Right renal pelvis (tissue), 4 donors: ENCODE measurements around the gene MPPE1. TPM values are rescaled to one million over a fixed set of nuclear protein-coding genes. Genes with fewer than 3 reads are reported as not detected.
A peak's percentile ranks its signal among the peaks of the same experiment; 100 is the strongest.
"Not testable (repeated sequence)": the region's sequence is repeated elsewhere in the genome, so short reads cannot be mapped to it uniquely, and the experiment has no call there.

ENCODE experiments used
- DNase-seq, 4 donors: peaks; one replicate each; pipeline ENCODE4 v3.0.0-alpha.2; 2013; ENCODE audit warnings: low read depth in 4 of 4, low spot score in 3 of 4, missing footprints in 1 of 4
- polyA plus RNA-seq, 4 donors: library from polyadenylated mRNA; unstranded; fragments of 120-200 nt; gene quantifications; one replicate each; pipeline ENCODE4 v1.2.1, GENCODE V29; 2013; ENCODE audit not compliant: insufficient read length in 4 of 4

The MPPE1 gene
- polyA plus RNA-seq, 4 donors, result 40.6 to 51.9 (median 43.8) TPM

GRCh38 chr18:11860594-11861450 is 47.3 kb downstream of the MPPE1 start:
- no peak for DNase-seq

- no peak for DNase-seq
Observed at GRCh38 chr18:11859903-11860407, 48.2 kb downstream of the MPPE1 start.

- no peak for DNase-seq
Observed at GRCh38 chr18:11859282-11859830, 48.8 kb downstream of the MPPE1 start.

- peak in 3 of 4 donors; percentile 11 to 54 (median 13) for DNase-seq
Observed at GRCh38 chr18:11857177-11857887, 50.8 kb downstream of the MPPE1 start.

- DNase-seq, result not testable (repeated sequence)
Observed at GRCh38 chr18:11854554-11854953, 53.6 kb downstream of the MPPE1 start.

- DNase-seq, result peak in 2 of 4 donors; percentile 19 to 27
Observed at GRCh38 chr18:11851806-11852337, 56.2 kb downstream of the MPPE1 start.

GRCh38 chr18:11851146-11851805 is 56.8 kb downstream of the MPPE1 start, which contains the start of gene CHMP1B:
TSS of gene CHMP1B (plus strand) at chr18:11851413. CDS start at chr18:11851512, 99 bp downstream.
- DNase-seq, result peak; percentile 94 to 96 (median 95)

GRCh38 chr18:11850821-11851145 is 57.3 kb downstream of the MPPE1 start:
- no peak for DNase-seq

- peak in 3 of 4 donors; percentile 32 to 43 (median 36) for DNase-seq
Observed at GRCh38 chr18:11849841-11850634, 58.1 kb downstream of the MPPE1 start.

GRCh38 chr18:11849279-11849678 is 58.8 kb downstream of the MPPE1 start:
- DNase-seq, result no peak

- DNase-seq, result no peak
Observed at GRCh38 chr18:11847811-11848210, 60.3 kb downstream of the MPPE1 start.

- DNase-seq, result no peak
Observed at GRCh38 chr18:11845654-11846053, 62.5 kb downstream of the MPPE1 start.

- no peak for DNase-seq
Observed at GRCh38 chr18:11844436-11844835, 63.7 kb downstream of the MPPE1 start.

GRCh38 chr18:11842562-11842961 is 65.6 kb downstream of the MPPE1 start:
- no peak for DNase-seq

GRCh38 chr18:11840493-11840892 is 67.6 kb downstream of the MPPE1 start:
- no peak for DNase-seq

- DNase-seq, result no peak
Observed at GRCh38 chr18:11839556-11839955, 68.6 kb downstream of the MPPE1 start.

GRCh38 chr18:11834772-11835171 is 73.3 kb downstream of the MPPE1 start:
- no peak for DNase-seq
